NCI-H1436 treated with DMSO at 0.1 percent for 48 hours (cell line): ENCODE results near the gene TNFRSF19.

Experiments
- DNase-seq: peaks from one replicate; lab custom pipeline; 2025; lab: John Stamatoyannopoulos, UW

TNFRSF19 gene

DNA sequence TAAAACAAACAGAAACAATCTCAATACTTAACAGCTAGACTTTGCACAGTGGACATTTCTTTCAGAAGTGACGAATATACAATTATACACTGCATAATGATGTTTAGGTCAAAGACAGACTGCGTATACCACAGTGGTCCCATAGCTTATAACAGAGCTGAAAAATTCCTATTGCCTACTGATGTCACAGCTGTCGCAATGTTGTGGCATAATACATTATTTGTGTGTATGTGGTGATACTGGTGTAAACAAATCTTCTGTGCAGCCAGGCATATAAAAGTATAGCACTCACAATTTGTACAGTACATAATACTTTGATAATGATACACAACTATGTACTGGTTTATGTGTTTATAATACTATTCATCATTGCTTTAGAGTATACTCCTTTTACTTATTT lies 116.7 kb downstream of the TNFRSF19 start:
- DNase-seq: no peak

DNA sequence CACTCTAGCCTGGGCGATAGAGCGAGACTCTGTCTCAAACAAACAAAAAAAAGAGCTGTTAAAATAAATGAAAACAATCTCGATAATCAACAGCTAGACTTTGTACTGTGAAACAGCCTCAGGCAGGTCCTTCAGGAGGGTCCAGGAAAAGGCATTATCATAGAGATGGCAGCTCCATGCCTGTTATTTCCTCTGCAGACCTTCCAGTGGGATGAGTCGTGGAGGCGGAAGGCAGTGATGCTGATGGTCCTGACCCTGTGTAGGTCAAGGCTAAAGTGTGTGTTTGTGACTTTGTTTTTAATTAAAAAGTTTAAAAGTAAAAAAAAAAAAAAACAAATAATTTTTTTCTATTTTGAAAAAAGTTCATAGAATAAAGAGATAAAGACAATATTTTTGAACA lies 117.4 kb downstream of the TNFRSF19 start:
- DNase-seq: no peak

DNA sequence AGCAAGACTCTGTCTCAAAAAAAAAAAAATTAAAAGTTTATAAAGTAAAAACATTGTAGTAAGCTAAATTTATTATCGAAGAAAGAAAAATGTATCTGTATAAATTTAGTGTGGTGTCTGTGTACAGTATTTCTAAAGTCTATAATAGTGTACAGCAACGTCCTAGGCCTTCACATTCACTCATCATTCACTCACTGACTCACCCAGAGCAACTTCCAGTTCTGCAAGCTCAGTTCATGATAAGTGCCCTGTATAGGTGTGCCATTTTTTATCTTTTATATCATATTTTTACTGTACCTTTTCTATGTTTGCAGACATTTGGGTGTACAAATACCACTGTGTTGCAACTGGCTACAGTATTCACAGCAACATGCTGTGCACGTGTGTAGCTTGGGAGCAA lies 118.1 kb downstream of the TNFRSF19 start:
- no peak for DNase-seq

DNA sequence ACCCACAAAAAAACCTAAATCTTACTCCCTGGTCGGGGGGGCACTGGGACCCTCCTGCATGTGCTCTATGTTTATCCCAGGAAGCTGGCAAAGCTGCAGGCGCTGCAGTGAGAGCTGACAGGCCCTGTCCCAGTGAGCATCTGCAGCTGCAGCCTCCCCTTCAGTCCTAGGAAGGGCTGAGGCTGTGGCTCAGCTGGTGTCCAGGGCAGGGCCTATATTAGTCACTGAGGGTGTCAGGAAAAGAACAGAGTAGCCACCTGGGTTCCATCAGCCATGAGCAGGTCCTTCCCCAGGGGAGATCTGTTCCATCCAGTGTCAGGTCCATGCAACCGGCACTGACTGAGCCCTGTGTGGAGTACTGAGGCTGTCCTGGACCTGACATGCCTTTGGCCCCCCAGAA lies 120.5 kb downstream of the TNFRSF19 start:
- no peak for DNase-seq

DNA sequence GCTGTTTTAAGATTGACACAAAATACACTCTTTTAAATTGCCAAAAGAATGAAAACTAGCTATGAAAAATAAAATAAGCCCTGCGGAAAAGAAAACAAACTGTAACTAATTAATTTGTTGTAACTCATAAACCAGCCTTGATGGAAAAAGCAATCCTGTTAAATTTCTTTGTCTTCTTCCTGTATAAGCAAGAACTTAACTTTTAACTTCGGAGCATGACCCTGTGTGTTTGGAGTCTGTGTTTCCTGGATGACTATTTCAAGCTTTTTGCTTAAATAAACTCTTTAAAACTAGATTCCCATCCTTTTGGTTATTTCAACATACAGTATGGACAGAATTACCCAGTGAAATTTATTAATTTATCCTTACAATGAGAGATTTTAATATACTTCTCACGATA lies 122.6 kb downstream of the TNFRSF19 start:
- no peak for DNase-seq

DNA sequence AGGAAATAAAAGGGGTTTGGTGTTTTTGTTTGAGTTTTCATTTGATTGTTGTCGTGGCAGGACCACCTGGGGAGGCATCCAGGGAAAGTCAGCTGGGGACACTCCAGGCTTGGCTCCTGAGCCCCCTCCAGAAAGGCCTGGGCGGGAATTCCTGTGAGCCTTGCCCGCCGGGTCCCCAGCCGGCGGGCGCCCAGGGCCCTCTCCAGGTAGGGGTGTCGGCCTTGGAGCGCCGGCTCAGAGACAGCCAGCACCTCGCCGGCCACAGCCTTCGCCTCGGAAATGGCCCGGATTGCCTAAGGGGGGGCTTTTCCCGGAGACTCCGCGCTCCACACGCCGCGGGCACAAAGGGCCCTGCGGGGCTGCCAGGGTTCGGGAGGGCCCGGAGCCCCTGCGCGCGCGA lies 125.0 kb downstream of the TNFRSF19 start:
- no peak for DNase-seq

DNA sequence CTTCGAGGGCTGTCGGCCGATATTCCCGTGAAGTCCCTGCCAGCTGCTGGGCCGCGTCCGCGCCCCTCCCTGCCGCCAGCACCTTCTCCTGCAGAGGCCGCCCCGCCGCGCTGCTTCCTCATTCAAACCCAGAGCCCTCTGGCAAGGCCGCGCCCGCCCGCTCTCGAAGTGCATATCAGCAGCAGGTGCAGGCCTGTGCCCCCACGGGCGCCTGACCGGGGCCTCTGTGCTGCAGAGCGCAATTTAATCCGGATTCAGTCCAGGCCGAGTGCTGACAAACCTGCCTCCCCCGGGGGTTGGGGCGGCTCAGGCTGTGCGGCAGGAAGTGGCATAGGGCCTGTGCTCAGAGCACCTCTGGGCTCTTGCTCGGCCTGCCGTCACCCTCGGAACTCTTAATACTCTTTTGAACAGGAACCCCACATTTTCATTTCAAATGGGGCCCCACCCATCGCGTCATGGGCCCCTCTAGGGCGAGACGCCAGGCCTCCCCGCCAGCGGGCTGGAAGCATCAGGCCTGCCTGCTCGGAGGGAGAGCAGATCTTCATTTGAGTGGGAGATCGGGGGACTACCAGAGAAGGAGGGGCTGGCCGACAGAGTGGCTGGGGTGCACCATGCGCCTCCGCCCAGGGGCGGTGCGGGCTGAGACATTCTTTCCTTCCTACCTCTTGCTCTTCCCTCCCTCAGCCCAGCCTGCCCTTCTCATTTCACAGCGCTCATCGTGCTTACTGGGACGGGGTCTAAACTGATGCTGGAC lies 125.7 kb downstream of the TNFRSF19 start:
- no peak for DNase-seq

DNA sequence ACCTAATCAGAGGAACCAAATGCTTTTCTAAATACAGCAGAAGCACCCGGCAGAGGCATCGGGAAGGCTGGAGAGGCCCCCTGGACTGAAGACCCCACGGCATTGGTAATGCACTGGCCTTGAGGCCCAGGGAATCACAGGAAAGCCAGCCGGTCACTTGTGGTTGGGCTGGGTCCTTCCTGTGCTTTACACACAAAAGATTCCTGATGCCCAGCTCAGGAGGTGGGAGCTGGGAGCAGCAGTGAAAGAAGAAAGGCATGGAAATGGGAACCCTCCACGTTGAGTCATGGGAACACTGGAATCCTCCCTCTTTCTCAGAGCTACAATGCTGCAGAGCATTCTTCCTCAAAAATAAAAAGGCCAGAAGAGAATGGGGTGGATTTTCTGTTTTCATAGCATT lies 126.4 kb downstream of the TNFRSF19 start:
- no peak for DNase-seq

DNA sequence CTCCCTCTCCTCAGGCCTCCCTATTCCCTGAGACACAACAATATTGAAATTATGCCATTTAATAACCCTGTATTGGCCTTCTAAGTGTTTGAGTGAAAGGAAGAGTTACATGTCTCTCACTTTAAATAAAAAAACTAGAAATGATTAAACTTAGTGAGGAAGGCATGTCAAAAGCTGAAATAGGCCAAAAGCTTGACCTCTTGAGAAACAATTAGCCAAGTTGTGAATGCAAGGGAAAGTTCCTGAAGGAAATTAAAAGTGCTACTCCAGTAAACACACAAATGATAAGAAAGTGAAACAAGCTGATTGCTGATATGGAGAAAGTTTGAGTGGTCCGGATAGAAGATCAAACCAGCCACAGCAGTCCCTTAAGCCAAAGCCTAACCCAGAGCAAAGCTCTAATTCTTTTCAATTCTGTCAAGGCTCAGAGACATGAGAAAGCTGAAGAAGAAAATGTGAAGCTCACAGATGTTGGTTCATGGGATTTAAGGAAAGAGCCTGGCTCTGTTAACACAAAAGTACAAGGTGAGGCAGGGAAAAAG lies 127.6 kb downstream of the TNFRSF19 start:
- no peak for DNase-seq

DNA sequence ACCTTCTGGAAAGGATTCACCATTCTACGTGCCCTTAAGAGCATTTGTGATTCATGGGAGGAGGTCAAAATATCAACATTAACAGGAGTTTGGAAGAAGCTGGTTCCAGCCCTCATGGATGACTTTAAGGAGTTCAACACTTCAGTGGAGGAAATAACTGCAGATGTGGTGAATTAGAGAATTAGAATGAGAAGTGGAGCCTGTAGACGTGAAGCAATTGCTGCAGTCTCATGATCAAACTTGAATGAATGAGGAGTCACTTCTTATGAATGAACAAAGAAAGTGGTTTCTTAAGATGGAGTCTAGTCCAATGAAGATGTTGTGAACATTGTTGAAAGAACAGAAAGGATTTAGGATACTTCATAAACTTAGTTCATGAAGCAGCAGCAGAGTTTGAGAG lies 129.1 kb downstream of the TNFRSF19 start:
- no peak for DNase-seq

DNA sequence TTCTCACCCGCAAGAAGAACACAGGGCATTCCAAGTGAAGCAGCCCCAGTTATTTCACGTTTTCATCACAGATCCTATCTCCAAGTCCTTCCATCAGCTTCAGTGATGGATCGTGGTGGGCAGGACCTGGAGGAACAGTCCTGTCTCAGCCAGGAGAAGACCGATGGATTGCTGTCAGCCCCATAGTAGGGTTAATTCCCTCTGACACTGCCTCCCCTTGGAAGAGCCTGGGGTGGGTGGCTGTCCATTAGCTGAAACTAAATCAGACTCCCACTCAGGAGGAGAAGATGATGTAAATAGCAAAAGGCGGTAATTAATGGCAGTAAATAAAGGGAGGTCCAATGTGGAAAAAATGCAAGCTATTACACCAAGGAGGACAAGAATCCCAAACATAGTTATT lies 131.0 kb downstream of the TNFRSF19 start:
- DNase-seq: no peak

DNA sequence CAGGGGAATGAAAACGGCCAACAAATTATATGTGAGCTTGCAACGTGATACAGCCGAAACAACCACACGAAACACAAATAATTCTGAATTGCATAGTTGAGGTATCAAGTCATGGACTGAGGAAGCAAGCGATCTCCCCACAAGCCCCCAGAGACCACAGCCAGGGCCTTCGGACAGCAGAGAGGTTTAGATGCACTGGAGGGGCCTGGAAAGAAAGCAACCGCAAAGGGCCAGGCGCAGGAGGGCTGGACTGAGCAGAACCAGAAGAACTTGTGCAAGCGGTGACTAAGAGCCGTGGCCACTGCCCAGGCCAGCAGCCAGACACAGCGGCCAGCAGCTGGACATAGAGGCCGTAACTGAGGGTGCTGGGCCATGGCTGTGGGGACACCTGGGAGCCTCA lies 131.4 kb downstream of the TNFRSF19 start:
- DNase-seq: no peak

DNA sequence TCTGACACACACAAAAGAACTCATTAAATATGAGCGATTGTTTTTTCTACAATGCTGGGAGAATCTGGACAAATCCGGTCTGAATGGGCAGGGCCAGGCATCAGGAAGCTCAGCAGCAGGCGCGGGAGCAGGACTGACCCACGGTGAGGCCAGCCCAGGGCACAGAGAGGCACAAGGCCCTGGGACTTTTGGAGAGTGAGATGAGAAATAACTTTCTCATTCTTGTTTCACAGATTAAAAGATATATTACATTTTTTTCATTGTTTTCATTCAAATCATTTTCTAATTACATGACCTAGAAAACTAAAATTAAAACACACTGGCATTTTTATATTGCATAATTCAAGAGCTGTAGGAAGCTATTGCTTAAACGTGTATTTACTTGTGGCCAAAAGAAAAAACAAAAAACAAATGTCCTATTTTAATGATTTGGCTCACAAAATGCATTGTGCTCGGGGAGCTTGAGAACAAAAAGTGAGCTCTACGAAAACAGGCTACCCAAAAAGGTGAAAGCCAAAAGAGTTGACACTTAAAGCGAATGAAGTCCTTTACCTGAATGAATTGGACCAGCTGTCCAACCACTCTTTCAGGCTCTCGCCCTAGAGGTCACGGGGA lies 133.1 kb downstream of the TNFRSF19 start:
- no peak for DNase-seq

DNA sequence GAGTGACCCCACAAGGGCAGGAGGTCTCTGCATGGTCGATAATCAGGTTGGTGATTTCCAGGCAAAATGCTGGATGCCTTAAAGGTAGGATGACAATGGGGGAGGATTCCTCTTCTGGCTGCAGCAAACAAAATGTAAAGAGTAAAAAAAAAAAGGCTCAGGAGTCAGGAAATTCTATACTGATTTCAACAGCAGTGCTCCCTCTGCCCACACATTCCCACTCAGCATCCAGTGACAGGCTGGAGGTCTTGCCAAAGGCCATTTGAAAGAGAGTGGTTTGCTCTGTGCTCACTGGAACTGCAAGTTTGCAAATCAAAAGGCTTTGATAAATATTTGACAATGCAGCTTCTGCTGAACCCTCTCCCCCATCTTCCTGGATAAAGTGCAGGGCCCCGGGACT lies 135.4 kb downstream of the TNFRSF19 start:
- no peak for DNase-seq

DNA sequence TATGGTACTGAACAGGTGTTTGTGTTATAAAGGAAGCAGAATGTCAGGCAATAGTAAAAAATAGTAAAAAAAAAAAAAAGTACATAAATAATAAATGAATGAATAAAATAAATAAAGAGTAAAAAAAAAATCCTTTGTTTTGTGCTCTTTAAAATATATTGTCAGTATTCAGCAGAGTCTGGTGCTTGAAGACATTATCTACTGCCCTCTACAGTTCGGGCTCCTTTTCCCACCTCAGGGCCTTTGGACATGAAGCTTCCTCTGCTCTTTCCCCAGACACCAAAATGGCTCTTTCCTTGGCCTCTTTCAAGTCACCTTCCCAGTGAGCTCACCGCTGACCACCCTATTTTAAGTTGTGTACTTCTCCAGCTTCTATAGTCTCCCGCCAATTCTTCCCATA lies 137.5 kb downstream of the TNFRSF19 start:
- DNase-seq: no peak

DNA sequence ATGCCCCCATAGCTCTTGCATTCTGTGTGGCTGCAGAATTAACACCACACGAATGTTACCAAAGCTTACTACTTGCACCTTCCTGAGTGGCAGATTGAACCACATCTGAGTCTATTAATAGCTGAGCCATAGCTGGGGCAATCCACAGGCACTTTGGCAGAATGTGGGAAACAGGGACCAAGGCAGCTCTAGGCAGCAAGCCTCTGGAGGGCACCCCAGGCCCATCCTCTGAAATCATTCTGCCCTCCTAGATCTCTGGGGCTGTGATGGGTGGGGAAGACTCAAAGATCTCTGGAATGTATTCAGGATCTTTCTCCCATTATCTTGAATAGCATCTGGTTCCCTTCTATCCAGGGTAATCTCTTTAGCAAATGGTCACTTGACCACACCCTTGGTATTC lies 139.3 kb downstream of the TNFRSF19 start:
- DNase-seq: no peak

DNA sequence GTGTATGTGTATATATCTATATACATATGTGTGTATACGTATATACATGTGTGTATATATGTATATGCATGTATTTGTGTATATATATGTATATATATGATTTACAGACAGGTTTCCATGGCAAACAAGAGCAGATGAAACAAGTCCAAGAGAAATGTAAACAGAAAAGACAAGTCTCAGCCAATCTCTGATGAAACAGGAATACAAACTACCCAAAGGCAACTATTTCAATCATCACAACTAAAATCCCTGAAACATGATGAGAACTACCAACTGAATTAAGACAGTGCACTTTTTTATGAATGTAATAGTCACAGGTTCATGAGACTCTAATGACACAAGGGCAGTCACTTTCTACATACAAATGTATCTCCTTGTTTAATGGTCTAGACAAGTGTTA lies 140.2 kb downstream of the TNFRSF19 start:
- no peak for DNase-seq

DNA sequence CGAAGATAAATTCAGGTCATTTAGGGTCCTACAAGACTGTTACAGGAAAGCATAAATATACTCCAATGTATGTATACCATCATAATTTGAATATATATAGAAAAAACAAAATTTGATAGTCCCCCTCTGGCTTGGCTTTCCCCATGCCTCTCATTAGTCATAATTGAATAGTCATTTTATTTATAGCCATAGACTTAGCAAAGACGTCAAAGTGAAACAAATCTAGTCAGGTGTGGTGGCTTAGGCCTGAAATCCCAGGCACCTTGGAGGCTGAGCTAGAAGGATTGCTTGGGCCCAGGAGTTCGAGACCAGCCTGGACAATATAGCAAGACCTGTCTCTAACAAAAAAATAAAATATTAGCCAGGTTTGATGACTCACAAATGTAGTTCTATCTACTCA lies 141.1 kb downstream of the TNFRSF19 start:
- no peak for DNase-seq

DNA sequence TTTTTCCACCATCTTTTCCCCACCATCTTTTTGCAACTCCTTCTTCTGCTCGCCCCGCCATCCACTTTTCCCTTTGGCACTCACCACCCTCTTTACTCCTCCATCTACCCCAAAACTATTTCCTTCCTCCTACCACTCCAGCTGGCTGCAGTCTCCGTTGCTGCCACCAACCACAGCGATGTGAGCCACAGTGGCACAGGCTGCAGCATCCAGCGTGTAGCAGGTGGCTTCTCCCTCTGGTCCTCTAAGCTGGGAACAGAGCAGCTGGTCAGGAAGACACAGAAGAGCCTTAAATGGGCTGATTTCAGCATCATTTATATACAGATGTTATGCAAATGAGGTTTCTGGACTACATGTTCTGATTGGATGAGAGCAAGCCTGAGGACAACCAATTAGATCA lies 144.5 kb downstream of the TNFRSF19 start:
- DNase-seq: no peak

DNA sequence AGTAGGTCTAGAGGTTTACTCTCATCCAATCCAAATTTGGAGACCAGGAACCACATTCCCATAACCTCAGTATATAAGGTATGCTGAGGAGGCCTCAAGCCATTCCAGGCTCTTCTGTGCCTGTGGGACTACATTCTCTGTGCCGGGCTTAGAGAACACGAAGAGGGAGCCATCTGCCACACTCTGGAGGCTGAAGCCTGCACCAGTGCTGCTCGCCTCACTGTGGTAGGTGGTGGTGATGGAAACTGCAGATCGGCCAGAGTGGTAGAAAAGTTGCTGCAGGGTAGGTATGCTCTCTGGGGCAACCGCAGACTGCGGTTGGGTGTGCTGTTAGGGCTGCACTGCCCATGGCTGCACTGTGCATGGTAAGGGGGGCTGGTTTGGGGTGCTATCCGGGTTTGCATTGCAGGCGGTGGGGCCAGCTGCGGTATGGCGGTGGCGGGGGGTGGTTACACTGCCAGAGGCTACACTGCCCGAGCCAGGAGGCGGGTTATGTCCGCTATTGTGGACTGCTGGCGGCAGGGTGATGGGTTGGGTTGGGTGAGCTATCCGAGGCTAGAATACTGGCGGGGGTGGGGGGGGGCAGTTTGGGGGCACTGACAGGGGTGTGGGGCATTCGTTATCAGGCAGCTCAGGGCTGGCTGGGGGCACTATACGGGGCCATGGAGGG lies 145.0 kb downstream of the TNFRSF19 start:
- no peak for DNase-seq

DNA sequence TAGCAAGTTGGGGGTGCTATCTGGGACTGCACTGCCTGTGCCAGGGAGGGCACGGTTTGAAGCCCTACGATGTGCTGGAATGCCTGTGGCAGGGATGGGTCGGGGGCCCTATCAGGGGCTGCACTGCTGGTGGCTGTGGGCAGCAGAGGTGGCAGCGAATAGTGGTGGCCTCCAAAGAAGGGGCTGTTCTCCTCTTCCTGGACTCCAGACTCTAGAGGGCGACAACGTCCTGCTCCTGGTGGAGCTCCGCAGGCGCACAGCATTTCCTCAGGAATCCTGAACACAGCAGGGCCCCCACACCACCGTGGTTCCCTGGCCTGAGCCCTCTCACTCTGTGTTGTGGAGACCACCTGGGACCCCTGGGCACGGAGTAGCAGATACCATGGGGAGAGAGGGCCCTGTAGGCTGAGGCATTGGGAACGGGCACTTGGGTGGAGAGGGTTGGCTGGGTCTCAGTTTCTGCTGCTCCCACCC lies 145.6 kb downstream of the TNFRSF19 start:
- no peak for DNase-seq

DNA sequence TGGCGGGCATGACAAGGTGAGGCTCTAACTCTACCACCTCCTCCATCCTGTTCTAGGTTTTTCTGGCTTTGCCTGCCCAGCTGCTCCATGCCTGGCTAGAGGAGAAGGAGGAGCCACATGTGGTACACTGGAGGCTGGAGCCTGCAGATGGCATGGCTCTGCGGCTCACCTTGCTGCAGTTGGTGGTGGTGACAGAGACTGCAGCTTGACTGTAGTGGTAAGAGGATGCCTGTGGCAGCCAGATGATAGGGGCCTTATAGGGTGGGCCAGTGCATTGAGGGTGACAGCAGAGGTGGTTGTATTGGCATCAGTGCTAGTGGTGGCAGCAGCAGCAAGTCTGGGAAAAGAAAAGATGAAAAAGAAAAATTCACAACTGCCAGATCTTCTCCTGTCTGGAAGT lies 146.2 kb downstream of the TNFRSF19 start:
- DNase-seq: no peak

DNA sequence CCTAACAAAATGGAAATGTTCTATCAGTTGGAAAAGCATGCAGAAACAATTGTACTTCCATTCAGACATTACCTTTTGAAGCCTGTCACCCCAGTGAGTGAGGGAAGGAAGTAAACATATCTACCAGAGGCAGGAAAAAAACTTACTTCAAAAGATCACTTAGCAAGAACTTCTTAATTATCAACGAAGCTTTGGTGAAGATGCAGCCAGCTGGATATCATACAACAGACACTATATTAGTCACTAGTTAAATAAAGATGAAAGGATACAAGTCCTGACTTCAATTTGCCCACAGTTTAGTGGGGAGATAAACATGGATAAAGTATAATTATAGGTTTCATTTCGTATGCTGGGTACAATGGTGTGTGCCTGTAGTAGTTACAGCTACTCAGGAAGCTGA lies 148.8 kb downstream of the TNFRSF19 start:
- no peak for DNase-seq
